Measurements from ENCODE around the gene CYB5R2.

The CYB5R2 gene

DNA sequence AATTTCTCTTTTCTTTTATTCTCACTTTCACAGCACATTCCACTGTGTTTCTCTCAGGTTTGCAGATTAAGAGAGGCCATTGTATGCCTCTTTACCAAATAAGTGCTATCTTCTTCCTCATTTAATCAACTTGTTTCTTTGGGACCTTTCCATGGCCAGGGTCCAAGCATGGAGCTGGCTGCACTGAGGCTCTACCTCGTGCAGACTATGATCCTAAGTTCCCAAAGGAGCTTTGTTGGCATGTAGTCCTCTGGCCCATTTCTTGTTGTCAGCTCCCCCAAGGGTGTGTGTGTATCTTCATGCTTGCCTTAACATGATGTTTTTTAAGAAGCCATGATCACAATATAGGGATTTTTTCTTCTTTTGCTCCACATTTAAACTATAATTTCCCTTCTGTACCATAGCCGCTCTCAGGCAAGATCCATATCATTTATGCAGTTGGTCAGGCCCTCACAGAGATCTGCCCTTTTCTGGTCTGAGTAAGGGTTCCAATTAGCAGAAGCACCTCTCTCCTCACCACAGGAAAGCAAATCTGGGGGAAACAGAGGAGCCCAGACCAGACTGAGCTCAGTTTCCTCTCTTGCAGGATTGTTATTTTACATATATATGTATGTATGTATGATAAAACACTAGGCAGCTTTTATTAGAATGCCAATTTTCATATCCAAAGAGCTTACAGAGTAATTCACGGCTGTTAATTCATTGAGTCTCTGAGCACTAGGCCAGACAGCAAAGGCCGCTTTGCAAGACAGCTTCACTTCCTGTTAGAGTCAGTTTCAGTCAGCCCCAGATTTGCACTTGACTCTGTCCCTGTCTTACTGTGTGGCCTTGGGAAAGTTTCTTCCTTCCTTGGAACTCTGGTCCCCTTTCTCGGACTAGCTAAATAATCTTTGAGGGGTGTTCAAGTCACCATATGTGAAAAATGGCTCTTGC, 34.3 kb downstream of the CYB5R2 start:
- no peak for DNase-seq

DNA sequence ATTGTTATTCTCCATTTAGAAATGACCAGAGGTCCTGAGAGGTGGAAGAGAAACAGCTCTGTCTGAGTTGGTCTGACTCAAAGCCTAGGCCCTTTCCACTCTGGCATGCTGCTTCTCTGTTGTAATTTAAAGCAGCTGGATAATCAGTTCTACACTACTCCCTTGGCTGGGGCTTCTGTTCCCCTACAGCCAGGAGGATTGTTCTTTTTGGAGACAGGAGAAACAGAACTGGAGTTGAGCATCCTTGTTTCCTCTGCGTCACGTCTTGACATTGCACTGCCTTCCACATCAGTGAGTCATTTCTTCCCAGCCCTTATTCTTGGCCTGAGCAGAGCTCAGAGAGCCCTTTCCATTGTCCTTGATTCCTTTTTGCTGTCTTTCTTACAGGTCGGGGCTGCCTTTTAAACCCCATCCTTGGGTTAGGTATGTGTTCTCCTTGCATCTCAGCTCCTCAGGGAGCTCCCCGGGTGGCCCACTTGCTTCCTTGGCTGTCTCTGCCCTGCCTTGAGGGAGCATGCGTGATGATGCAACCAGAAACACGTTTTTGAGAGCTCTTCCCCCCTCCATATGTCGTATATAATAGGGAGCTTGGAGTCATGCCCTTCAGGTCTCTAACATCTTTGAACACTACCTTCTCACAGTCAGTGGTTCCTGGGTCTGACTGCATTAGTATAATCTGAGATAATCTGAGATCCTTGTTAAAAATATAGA, 35.7 kb downstream of the CYB5R2 start:
- DNase-seq: no peak

DNA sequence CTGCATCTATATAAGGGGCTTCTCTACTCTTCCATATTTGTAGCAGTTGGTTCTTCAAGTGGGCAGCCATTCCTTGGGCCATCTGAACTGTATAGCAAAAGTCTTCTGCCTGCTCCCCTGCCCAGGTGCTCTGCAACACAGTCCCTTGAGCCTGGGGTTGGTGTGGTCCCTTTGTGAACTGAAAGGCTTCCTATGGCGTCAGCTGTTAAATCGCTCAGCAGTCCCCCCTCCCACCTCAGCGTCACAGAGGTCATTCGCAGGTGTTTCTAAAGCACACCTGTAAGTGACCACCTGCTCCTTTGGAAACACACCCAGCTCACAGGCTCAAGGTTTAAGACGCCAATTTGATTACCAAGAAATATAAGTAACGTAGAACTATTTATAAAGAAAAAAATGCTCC, 37.0 kb downstream of the CYB5R2 start:
- DNase-seq: no peak

DNA sequence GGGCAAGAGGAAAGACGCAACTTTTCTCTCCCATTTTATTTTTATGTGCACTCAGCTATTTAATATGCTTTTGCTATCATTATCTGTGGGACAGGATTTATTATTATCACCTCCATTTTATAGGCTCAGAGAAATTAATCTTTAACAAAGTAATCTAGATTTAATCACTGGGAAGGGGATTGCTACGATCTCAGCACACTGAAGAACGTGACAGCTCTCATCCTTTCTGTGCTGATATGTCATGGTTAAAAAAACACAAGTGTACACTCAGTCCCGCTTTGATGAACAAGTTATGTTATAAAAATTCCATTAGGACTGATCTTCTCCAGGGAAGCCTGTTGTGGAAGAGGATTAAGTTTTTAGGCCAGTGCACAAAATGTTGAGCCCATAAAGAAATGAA, 37.6 kb downstream of the CYB5R2 start:
- no peak for DNase-seq

DNA sequence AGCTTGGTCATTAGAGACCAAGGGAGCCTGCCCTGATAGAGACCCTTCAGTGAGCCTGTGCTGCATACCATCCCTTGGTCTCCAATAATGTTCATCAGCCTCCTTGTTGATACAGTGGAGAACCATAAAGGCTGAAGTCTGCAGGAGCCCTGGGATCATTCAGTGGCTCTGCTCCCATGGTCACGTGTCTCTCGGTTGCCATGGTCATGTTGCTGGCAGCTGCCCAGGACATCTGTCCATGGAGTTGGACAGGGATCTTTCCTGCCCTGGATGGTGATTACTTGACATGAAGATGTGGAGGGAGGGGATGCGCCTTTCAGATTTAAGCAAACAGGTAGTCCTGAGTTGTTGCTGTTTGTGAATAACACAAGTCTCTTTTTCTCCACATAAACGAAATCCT, 38.2 kb downstream of the CYB5R2 start:
- peak in 39 of 51 donors; percentile 18 to 82 (median 56) for DNase-seq

DNA sequence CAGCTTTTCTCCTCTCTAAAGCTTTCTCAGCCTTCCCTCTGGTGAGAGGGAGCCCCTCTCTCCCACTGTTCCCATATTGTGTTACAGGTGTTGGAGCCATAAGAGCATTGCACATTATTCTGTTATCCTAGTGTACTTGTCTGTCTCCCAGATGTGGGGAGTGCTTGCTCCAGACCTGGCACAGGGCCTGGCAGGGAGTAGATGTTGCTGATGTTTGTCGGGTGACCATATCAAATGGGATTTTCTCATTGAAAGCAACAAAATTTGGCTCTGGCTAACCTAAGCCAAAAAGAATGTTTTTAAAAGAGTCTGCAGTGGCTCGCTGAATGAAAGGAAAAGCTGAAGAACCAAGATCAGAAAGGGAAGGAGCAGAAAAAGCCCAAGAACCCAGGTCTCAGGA, 41.1 kb downstream of the CYB5R2 start:
- no peak for DNase-seq

DNA sequence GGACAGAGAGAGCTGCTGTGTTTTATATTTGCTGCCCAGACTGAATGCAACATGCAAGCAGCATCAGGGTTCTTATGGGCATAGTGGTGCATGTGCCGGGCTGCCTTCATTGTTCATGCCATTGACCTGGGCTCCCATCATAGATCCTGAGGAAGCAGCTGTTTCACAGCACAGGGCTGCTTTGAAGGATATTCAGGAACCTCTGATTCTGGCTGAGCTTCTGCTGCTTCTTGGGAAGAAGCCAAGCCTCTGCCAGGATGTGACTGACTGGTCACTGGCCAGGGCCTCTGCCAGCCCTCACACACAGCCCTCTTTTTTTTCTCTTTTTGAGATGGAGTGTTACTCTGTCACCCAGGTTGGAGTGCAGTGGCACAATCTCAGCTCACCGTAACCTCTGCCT, 43.3 kb downstream of the CYB5R2 start:
- DNase-seq: peak in 34 of 51 donors; percentile 6 to 80 (median 24)

DNA sequence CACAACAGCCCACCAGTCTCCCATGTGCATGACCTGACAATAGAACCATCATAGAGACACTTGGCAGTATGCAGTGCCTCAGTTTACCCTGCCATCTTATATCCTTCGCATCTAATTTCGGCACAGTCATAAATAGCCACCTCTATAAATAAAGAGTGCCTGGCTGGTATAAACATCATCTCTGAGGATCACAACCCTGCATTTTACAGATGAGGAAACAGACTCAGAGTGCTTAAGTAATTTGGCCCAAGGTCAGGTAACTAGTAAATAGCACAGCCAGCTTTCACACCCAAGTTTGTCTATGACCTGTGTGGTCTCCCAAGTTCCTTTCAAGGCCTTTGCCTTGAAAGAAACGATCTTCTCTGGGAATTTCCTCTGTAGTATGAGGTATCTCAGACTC, 44.6 kb downstream of the CYB5R2 start:
- DNase-seq: no peak

DNA sequence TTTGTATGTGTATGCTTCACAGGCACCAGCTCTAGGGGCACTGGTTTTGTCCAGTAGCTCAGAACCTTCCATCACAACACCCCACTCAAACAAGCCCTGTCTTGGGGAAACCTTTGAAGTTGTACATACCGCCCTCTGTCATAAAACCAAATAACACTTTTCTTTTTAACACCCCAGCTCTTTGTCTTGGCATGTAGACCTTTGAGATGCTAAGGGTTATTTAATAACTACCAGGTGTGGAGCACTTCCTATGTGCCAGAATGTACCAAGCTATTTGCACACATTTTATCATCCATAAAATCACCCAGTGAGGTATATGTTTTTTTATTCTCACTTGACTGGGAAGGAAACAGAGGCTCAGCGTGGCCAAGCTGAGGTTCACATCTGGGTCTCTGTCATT, 50.6 kb downstream of the CYB5R2 start:
- DNase-seq: no peak

DNA sequence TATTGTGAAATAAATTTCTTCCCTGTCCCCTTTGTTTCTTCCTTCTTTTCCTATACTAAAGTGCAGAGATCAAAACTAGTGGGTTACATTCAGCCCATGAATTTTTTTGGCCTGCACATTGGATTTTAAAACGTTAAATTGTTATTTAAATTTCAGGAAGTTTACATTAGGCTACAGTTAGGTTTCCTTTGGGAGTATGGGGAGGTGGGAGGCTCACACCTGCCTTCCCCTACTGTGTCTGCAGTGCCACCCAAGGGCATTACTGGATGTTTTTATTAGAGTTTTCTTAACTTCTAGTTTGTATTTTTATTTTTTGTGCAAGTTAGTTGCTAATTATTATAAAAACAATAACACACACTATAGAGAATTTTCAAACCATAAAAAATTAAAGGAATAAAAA, 51.7 kb downstream of the CYB5R2 start:
- no peak for DNase-seq

DNA sequence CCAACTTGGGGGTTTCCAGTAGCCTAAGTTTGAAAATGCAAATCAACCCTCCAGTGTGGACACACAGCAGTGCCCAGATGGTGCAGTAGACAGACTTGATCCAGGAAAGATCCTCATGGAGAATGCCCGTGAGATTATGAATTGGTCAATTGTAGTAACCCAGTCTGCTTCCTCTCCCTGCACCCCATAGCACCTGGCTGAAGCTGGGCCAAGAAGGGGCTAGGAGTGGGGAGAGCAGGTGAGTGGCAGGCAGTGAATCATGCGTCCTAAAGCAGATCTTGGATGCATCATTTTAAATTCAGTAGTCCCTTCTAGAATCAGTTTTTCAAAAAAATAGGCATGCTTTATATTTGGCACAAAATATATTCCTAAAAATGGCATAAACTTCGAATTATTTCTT, 52.2 kb downstream of the CYB5R2 start:
- no peak for DNase-seq

DNA sequence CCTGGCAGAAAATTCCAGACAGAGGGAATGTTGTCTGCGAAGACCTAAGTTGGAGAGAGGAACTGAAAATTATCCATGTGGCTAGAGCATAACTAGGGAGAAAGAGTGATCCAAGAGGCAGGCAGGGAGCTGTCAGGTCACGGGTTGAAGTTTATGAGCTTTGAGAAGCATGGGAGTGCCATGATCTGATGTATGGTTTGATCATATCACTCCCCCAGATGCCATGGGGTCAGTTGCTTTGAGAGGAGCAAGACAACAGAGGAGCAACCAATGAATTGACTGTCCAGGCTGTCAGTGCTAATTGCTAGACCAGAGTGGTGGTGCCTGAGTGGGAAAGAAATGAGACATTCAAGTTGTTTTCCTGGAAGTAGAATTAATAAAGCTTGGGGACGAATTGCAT, 54.0 kb downstream of the CYB5R2 start:
- DNase-seq: no peak

DNA sequence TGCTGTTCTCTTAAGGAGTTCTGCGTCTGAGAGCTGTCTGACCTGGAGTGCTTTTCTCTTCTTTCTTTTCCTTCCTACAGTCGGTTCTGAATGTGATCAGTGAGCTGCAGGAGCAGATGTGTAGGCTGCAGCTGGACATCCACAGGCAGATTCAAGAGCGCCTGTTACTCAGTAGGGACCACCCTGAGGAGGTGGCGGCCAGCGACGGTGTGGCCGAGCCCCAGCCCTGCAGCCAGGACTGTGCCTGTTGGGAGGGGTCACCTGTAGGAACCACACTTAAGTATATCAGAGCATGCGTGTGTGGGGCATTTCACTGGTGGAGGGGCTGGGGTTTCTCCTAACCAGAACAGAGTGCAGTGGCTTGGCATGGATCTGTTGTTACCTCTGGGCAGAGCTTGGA, 56.3 kb downstream of the CYB5R2 start:
- DNase-seq: no peak

Data from hypothalamus (tissue), 51 donors.